PFSK-1 (cell line): ENCODE data around the gene DYNC1H1.

Experiments used
- FOXP2 ChIP-seq: optimal IDR thresholded peaks from 2 replicates; pipeline ENCODE3; 2011; ENCODE audit warnings: borderline replicate concordance, control low read depth, inconsistent platforms; ENCODE audit not compliant: insufficient read depth; ENCODE audit errors: extremely low read length, extremely low read depth
- POLR2AphosphoS5 ChIP-seq: IDR thresholded peaks from 2 replicates; pipeline ENCODE4 v1.6.1; 2012; ENCODE audit warnings: low read depth, mild to moderate bottlenecking, control low read depth, low read length, moderate library complexity
- SIN3A ChIP-seq: IDR thresholded peaks from 2 replicates; pipeline ENCODE4 v1.6.1; 2012; ENCODE audit warnings: mild to moderate bottlenecking, low read length, moderate library complexity, borderline replicate concordance; ENCODE audit not compliant: insufficient read depth
- TAF1 ChIP-seq: IDR thresholded peaks from 2 replicates; pipeline ENCODE4 v1.6.1; 2012; ENCODE audit warnings: low read length, control low read depth, borderline replicate concordance; ENCODE audit not compliant: insufficient read depth
- TF ChIP-seq, protein P1 (sequence below), 2 experiments: IDR thresholded peaks; 2 replicates each; pipeline versions ENCODE4 v1.6.1 to v1.8.0; 2011 to 2012; ENCODE audit warnings: low read depth in 2 of 2, low read length in 2 of 2, control low read depth in 1 of 2, inconsistent platforms in 1 of 2, mild to moderate bottlenecking in 1 of 2, moderate library complexity in 1 of 2; ENCODE audit not compliant: insufficient read depth in 1 of 2

DYNC1H1 gene

DNA sequence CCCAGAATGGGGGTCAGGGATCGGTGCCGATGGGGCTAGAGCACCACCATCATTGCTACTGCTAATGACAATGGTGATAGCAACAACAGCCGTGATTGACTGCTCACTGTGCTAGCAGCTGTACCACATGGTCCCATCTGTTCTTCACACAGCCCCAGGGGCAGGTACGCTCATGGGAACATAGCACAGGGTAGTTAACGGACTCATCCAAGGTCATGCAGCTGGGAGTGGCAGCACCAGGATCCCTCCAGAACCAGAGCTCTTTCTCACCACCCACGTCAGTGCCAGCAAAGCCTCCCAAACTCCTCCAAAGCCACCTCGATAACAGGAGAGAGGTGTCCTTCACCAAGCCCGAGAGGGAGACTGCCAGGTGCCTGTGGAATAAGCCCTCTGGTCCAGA is 11.2 kb upstream of the DYNC1H1 start:
- TF ChIP-seq, protein P1, sequence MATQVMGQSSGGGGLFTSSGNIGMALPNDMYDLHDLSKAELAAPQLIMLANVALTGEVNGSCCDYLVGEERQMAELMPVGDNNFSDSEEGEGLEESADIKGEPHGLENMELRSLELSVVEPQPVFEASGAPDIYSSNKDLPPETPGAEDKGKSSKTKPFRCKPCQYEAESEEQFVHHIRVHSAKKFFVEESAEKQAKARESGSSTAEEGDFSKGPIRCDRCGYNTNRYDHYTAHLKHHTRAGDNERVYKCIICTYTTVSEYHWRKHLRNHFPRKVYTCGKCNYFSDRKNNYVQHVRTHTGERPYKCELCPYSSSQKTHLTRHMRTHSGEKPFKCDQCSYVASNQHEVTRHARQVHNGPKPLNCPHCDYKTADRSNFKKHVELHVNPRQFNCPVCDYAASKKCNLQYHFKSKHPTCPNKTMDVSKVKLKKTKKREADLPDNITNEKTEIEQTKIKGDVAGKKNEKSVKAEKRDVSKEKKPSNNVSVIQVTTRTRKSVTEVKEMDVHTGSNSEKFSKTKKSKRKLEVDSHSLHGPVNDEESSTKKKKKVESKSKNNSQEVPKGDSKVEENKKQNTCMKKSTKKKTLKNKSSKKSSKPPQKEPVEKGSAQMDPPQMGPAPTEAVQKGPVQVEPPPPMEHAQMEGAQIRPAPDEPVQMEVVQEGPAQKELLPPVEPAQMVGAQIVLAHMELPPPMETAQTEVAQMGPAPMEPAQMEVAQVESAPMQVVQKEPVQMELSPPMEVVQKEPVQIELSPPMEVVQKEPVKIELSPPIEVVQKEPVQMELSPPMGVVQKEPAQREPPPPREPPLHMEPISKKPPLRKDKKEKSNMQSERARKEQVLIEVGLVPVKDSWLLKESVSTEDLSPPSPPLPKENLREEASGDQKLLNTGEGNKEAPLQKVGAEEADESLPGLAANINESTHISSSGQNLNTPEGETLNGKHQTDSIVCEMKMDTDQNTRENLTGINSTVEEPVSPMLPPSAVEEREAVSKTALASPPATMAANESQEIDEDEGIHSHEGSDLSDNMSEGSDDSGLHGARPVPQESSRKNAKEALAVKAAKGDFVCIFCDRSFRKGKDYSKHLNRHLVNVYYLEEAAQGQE (IDR thresholded peaks at IDR 0.05; ENCODE audit: insufficient read depth in 1 of 2, low read depth in 2 of 2, low read length in 2 of 2), result no peak
- TF ChIP-seq FOXP2 (no peak), TAF1 (no peak), SIN3A (no peak), POLR2AphosphoS5 (no peak)

DNA sequence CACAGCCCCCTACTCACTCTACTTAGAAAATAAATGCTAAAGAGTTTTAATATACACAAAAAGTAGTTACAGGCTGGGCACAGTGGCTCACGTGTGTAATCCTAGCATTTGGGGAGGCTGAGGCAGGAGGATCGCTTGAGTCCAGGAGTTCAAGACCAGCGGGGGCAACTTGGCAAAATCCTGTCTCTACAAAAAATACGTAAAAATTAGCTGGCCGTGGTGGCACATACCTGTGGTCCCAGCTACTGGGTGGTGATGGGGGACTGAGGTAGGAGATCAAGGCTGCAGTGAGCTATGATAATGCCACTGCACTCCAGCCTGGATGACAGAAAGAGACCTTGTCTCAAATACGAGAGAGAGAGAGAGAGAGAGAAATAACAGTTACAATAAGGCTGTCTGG is 9.9 kb upstream of the DYNC1H1 start:
- TF ChIP-seq FOXP2, result no peak
- TF ChIP-seq POLR2AphosphoS5, result no peak
- no peak for TF ChIP-seq SIN3A
- TF ChIP-seq, protein P1 (IDR thresholded peaks at IDR 0.05; ENCODE audit: insufficient read depth in 1 of 2, low read depth in 2 of 2, low read length in 2 of 2), result no peak
- no peak for TF ChIP-seq TAF1

DNA sequence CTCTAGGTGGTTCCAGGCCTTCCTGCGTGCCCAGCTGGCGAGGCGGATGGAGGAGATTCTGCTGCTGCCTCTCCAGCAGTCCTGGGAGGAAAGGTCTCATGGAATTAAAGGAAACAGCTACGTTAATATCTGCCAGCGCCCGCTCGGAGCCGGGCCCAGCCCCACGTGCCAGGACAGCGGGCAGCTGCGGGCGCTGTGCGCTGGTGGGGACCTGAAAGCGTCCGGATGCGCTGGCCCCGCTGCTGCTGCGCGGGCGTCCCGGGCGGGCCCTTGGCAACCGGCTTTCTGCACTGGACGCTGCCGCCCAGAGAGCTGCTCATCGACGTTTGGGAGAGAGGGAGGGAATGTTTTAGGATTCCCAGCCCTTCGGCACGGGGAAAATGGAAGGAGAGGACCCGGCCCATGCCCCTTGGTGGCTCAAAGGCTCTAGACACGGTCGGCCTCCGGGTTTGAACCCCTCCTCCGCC is 8.6 kb upstream of the DYNC1H1 start:
- TF ChIP-seq FOXP2 (no peak), SIN3A (no peak), POLR2AphosphoS5 (no peak), TAF1 (no peak)
- TF ChIP-seq, protein P1 (IDR thresholded peaks at IDR 0.05; ENCODE audit: insufficient read depth in 1 of 2, low read depth in 2 of 2, low read length in 2 of 2), result no peak

DNA sequence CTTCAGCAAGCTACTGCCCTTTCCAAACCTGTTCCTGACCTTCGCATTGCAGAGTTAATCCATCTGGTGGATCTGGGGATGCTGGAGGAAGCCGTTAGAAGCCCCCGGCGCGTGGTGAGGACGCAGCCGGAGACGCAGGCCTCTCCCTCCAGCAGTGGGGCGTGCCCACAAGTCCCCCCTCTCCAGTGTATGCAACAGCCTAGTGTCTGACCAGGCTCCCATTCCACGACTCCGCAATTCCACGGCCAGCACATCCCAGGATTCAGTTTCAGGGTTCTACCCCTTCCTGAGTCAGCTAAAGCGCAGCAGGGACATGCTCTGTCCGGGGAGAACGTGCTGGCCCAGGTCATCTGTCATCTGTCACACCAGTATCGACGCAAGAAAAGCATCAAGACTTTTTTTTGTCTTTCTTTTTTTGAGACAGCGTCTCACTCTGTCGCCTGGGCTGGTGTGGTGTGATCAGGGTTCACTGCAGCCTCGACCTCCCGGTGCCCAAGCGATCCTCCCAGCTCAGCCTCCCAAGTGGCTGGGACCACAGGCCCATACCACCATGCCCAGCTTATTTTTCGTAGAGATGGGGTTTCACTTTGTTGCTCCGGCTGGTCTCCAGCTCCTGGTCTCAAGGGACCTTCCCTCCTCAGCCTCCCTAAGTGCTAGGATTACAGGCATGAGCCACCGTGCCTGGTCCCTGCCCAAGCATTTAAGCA is 8.0 kb upstream of the DYNC1H1 start:
- TF ChIP-seq SIN3A, result no peak

DNA sequence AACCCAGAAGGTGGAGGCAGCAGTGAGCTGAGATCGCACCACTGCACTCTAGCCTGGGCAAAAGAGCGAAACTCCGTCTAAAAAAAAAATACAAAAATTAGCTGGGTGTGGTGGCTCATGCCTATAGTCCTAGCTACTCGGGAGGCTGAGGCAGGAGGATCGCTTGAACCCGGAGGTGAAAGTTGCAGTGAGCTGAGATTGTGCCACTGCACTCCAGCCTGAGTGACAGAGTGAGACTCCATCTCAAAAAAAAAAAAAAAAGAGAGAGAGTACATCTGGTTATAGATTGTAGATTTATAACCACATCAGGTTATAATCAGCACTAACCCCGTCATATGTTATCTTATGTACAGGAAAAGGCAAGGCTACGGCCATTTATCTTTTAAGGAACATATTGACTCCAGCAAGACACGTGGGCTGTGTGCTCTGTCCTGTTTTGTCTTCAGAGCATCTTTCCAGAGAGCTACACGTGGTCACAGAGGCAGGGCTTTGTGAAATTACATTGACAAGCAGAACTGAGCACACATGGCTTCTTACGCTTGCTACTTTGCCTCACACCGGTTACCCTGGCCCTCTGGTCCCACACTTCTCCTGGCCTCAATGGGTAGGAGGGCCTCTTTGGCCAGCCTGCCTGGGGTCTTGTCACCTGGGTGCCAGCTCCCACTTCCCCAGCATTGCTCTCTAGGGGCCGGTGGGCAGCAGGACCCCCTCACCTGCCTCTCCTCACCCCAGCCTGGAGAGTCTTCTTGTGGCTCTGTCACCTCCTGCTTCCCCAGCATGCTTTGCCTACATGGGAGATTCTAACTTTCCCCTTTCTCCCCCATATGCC is 6.8 kb upstream of the DYNC1H1 start:
- TF ChIP-seq SIN3A (no peak), TAF1 (no peak), POLR2AphosphoS5 (no peak), FOXP2 (no peak)
- TF ChIP-seq, protein P1 (IDR thresholded peaks at IDR 0.05; ENCODE audit: insufficient read depth in 1 of 2, low read depth in 2 of 2, low read length in 2 of 2), result no peak
